Mammary epithelial cell (primary cell): ENCODE results near the gene CRYBG3.

Source experiments
- EZH2 ChIP-seq: IDR thresholded peaks from 2 replicates; pipeline ENCODE4 v1.6.1; 2012; ENCODE audit warnings: low read length, inconsistent platforms, borderline replicate concordance
- TF ChIP-seq, protein P1 (sequence below), 2 donors: IDR thresholded peaks in 1 of 2; conservative IDR thresholded peaks in 1 of 2; 2 replicates each; pipeline ENCODE4 v1.5.1; 2011 to 2012; ENCODE audit warnings: inconsistent platforms in 2 of 2, low read length in 2 of 2, mild to moderate bottlenecking in 2 of 2, control low read depth in 1 of 2, low read depth in 1 of 2; ENCODE audit not compliant: insufficient read depth in 1 of 2; ENCODE audit errors: extremely low read depth in 1 of 2

DNA sequence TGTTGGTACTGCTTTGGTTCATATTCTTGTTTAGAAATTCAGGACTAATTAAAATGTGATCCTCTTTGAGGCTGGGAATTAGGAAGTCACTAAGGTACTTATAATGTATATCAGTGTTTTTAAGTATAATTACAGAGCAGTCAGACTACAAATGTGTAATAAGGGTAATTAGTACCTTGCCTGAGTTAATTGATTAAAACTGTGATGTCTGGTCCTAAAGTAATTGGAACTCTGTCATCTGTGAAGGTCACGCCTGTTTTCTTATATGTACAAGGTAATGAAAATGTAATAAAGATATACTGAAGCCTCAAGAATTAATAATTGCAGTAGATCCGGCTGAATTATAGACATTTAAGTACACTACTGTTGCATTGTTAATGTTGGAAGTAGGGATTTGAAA lies 117.6 kb downstream of the CRYBG3 start:
- TF ChIP-seq, protein P1, sequence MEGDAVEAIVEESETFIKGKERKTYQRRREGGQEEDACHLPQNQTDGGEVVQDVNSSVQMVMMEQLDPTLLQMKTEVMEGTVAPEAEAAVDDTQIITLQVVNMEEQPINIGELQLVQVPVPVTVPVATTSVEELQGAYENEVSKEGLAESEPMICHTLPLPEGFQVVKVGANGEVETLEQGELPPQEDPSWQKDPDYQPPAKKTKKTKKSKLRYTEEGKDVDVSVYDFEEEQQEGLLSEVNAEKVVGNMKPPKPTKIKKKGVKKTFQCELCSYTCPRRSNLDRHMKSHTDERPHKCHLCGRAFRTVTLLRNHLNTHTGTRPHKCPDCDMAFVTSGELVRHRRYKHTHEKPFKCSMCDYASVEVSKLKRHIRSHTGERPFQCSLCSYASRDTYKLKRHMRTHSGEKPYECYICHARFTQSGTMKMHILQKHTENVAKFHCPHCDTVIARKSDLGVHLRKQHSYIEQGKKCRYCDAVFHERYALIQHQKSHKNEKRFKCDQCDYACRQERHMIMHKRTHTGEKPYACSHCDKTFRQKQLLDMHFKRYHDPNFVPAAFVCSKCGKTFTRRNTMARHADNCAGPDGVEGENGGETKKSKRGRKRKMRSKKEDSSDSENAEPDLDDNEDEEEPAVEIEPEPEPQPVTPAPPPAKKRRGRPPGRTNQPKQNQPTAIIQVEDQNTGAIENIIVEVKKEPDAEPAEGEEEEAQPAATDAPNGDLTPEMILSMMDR (conservative IDR thresholded peaks at IDR 0.05 in 1 of 2, IDR thresholded peaks at IDR 0.05 in 1 of 2; ENCODE audit: extremely low read depth in 1 of 2, insufficient read depth in 1 of 2, low read depth in 1 of 2, low read length in 2 of 2) = no peak
- no peak for TF ChIP-seq EZH2
